Erythroblast (primary cell): ENCODE results near the gene OPA3.

Experiments
- GATA1 ChIP-seq: IDR thresholded peaks from 2 replicates; pipeline ENCODE4 v1.6.1; 2011; ENCODE audit warnings: low read depth, mild to moderate bottlenecking, control low read depth, low read length, moderate library complexity
- POLR2A ChIP-seq: IDR thresholded peaks from 2 replicates; pipeline ENCODE4 v1.6.1; 2011; ENCODE audit warnings: mild to moderate bottlenecking, low read length

GRCh38 chr19:45630463-45630862 lies 45.9 kb upstream of the OPA3 start:
- TF ChIP-seq POLR2A = no peak
- no peak for TF ChIP-seq GATA1
